Effector CD4-positive, alpha-beta T cell (primary cell): ENCODE data around the gene SETD5.
"Not testable (repeated sequence)": the region's sequence is repeated elsewhere in the genome, so short reads cannot be mapped to it uniquely, and the experiment has no call there.

Experiments used
- DNase-seq: peaks from one replicate; pipeline ENCODE4 v3.0.0-alpha.2; 2020

SETD5 gene

DNA sequence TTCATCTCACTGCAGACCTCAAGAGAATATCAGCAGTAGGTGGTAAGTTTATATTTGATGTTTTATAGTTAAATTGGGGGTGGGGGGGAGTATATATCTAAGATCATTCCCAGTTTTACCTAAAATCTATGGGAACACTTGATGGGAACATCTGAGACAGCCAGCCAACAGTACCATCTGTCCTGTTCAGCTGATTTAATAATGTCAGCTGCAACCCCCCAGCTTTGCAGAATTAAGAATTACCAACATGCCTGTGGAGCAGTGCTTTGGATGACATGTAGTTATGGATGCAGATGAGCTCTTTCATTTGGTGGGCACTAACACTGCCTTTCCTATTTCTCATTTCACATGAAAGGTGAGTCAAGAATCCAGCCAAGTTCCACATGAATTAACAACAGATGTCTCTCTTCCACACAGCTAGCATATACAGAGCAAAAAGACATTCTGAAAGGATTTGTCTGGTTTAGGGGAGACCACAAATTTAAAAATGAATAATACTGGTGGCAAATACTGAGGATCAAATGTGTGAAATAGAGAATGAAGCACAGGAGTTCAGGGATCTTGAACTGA lies 76.2 kb downstream of the SETD5 start:
- DNase-seq, result no peak

DNA sequence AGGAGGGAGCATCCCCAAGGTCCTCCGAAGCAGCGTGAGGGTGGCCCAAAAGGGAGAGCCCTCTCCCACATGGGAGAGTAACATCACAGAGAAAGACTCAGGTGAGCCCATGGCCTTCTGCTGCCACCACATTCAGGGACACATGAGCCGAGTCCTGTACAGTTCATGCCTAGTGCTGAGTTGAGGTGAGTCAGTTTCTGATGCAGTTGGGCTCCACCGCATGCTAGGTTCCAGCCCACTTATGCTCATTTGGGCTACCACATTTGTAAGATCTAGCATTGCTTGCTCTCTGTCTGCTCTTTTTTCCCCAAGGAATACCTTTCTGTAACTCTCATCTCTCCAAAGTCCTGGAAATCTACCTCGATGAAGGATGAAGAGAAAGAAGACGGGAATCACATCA lies 77.1 kb downstream of the SETD5 start:
- no peak for DNase-seq

DNA sequence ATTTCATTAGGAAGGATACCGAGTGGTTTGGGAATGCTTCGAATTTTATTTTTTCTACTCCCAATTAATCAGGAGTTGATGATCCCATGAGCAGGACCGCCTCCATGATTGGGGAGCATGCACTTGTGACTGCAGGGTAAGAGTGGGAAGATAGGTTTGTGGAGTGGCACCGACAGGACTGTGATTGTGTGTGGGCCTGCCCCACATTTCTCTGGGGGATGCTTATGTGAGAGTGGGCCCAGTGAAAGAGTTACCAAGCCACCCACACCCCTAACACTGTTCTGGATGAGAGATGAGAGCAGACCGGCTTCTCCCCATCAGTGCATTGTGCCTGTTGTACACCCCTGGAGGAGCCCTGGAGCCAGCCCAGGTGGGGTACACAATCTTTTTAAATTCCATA lies 79.5 kb downstream of the SETD5 start:
- DNase-seq, result no peak

DNA sequence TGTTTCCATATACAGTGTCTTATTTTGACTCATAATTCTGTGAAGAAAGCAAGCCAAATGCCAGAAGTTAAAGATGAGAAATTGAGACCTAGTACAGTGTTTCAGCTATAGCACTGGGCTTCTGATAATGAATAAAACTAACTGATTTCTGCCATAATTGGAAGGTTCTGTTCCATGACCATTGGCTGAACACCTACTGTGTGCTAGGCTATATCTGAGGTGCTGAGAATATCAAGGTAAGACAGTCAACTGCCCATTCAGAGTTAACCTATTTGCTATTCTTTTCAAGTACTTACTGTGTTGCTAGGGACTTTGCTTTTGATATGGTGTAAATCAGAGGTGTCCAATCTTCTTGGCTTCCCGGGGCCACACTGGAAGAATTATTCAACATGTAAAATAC lies 82.8 kb downstream of the SETD5 start:
- no peak for DNase-seq

DNA sequence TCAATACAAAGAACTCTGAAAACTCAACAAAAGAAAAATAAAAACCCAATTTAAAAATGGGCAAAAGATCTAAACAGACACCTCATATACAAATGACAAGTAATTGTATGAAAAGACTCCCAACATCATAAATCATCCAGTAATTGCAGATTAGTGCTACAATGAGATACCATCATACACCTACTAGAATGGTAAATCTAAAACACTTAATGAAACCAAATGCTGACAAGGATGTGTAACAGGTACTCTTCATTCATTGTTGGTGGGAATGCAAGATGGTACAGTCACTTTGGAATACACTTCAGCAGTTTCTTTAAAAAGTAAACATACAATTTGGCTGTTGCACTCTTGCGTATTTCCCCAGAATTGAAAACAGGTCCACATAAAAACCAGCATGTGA lies 87.8 kb downstream of the SETD5 start:
- DNase-seq, result no peak

GRCh38 chr3:9491506-9491905 lies 94.1 kb downstream of the SETD5 start:
- DNase-seq, result no peak

- not testable (repeated sequence) for DNase-seq
These were observed 96.6 kb downstream of the SETD5 start for GRCh38 chr3:9494036-9494435.

GRCh38 chr3:9496893-9497292 lies 99.5 kb downstream of the SETD5 start:
- DNase-seq, result no peak

DNA sequence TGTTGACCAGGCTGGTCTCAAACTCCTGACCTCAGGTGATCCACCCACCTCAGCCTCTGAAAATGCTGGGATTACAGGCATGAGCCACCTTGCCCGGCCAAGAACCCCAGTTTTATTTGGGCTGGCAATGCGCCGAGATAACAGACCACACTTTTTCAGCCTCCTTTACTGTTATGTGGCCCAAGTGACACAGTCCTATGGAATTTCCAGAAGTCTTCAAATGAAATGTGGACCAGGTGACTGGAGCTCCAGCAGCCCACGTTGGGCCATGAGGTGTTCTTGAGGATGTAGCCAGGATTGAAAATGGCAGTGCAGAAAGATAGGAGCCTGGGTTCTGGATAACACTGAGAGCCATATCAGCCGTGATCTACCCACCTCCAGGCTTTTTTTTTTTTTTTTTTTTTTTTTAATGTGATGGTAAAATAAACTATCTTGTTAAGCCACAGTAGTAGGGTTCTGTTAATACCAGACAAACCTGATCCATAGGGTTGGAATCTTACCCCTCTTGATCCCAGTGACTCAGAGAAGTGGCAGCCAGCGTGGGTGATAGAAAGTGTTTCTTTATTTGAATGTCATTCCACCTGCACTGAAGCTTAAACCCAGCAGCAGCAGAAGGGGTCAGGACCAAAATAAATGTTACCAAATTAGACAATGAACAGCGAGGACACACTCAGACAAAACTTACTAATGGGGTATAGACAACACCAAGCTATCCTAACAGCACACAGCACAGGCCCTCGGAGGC lies 100.6 kb downstream of the SETD5 start:
- no peak for DNase-seq

GRCh38 chr3:9498781-9499180 lies 101.4 kb downstream of the SETD5 start:
- no peak for DNase-seq

DNA sequence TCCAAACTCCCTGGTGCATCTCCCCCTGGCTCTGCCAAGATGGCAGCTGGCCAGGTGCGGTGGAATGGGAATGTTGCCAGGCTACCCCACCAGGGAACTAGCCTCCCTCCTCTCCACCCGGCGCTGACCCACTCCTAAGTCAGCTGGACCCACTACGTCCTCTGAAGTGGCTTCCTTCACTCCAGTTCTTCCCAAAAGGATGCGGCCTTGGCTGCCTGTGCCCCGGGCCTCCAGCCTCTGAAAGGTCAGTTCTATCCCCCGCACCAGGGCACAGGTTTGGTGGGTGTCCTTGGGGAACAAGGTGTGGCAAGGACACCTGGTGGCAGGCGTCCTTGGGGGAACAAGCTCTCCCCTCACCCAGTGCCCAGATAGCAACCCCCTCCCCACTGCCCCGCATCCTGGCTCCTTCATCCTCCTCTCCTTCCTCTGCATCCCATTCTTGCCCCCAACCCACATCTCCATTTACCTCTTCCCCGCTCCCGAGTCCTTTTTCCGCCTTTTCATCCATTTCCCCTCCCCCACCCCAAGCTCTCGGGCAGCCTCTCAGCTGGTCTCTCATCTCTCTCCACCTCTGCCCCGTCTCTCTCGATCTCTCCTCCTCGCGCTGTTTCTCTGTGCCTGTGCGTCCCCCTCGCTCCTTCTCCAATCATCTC lies 102.2 kb downstream of the SETD5 start:
- no peak for DNase-seq

DNA sequence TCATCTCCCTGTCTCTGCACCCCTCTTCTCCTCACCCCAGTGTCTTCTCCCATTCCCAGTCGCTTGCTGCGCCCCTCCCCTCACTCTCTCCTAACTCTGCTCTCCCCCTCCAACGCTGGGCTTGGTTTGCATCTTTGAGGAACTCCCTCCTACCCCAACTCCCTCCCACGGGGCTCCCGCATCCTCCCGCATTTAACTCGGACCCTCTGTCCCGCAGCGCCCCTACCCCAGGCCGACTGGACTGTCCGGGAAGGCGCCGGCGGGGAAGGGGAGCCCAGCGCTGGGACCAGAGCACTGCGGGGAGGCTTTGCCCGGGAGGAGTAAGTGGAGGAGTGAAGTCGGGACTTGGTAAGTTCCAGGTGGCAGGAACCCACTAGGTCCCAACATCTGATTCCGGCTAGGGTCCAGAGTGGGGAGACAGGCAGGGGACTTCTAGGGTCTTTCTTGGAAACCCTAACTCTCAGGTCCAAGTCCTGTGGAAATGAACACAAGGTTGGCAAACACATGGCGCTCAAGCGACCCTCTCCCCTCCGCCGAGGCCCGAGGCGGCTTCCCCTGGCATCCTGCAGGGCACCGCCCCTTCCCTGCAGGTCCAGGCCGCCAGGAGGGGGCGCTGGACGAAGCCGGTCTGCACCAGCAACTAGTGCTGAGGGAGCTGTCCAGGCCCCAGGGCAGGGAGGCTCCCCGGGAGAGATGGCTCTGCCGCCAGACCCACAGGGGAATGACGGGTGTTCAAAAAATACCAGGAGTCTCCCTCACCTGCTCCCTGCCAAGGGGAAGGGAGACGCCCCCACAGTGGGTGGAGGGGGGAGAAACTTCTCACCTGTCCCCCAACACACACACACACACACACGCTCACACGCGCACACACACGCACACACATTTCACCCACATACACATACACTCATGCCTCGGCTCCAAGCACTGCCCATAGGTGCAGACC lies 103.0 kb downstream of the SETD5 start:
- DNase-seq, result peak; percentile 47

DNA sequence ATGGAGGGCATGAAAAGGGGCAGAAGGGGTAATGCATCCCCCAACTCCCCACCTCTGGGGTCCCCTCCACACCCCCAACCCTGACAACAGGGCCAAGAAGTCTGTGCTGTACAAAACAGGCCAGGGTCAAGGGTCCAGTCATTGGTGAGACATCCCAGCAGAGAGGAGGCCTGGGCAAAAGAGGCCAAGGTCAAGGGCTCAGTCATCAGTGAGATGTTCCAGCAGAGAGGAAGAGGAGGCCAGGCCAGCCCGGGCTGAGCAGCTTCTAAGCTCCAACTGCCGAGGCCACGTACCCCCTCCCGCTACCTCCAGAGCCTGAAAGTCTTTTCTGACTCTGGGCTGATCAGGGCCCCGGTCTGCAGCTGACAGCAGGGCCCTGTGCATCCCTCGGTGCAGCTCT lies 103.8 kb downstream of the SETD5 start:
- DNase-seq, result no peak

- DNase-seq, result peak; percentile 52
These were observed 105.9 kb downstream of the SETD5 start for GRCh38 chr3:9503283-9503682.

- no peak for DNase-seq
These were observed 110.5 kb downstream of the SETD5 start for GRCh38 chr3:9507586-9508578.

DNA sequence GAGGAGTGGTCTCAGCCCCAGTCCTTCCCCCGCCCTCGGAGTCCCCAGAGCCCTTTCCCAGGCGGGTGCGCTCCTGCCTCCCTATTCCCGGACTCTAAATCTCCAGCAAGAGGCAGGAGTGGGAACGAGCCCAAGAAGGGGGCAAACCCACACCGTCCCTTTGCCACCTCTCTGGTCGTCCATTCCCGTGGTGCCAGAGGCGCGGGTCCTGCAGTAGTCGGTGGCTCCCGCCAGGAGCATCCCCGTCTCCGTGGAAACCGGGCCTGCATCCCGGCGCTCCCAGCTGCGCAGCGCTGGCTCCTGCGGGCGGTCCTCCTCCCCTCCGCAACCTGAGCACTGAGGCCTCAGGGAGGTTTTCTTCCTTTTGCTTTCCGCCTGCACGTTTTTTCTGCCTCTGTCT lies 111.4 kb downstream of the SETD5 start:
- no peak for DNase-seq

GRCh38 chr3:9512456-9513045 lies 115.1 kb downstream of the SETD5 start:
- DNase-seq, result no peak

DNA sequence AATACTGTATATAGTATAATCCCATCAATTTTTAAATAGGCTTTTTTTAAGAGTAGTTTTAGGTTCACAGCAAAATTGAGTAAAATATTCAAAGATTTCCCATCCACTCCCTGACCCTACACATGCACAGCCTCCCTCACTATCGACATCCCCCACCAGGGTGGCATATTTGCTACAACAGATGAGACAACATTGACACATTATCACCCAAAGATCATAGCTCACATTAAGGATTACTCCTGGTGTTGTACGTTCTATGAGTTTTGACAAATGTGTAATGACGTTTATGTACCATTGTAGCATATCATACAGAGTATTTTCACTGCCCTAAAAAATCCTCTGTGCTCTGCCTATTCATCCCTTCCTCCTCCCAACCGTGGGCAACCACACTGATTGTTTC lies 116.9 kb downstream of the SETD5 start:
- DNase-seq, result no peak

GRCh38 chr3:9514956-9515355 lies 117.5 kb downstream of the SETD5 start:
- DNase-seq, result no peak

- no peak for DNase-seq
These were observed 127.7 kb downstream of the SETD5 start for GRCh38 chr3:9525078-9525477.
